Mammary epithelial cell (primary cell): Measurements from ENCODE around the gene KCNF1.

Experiments
- CTCF ChIP-seq, 2 donors: IDR thresholded peaks in 1 of 2; conservative IDR thresholded peaks in 1 of 2; 2 replicates each; pipeline ENCODE4 v1.5.1; 2011 to 2012; ENCODE audit warnings: inconsistent platforms in 2 of 2, low read length in 2 of 2, mild to moderate bottlenecking in 2 of 2, control low read depth in 1 of 2, low read depth in 1 of 2; ENCODE audit not compliant: insufficient read depth in 1 of 2; ENCODE audit errors: extremely low read depth in 1 of 2
- EZH2 ChIP-seq: IDR thresholded peaks from 2 replicates; pipeline ENCODE4 v1.6.1; 2012; ENCODE audit warnings: low read length, inconsistent platforms, borderline replicate concordance

DNA sequence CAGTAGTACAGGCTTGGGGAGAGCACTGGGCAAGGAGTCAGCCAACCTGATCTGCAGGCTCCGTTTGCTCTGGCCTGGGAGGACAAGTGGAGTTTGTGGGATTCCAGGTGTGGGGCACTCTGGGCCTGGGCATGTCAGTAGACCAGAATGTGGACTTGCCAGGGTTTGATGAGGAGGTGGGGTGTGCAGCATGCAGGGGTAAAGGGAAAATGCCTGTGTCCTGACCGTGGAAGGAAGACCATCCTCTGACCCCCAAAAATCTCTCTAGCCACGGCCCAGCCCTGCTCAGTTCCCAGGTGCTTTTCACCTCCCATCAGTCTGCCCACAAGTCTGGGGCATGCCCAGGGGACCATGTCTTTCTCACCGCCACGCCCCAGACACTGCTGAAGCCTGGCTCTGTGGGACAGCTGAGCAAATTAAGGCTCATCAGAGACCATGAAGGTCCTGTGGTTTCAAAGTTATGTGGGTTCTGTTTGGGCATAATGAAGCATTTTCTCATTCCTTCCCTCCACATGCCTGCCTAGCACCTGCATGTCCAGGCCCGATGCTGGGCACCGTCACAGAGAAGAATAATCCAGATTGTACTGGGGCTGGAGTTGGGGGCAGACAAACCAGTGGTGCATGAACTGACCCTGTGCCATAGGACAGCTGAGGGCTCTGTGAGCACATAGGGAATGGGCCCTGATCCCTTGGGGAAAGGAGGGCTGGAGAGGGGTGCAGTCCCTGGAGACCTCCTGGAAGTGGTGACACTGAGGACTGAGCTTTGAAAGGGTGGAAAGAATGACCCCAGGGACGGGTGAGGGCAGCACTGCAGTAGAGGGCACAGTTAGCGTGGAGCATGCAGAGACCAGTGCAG, 6.5 kb upstream of the KCNF1 start:
- TF ChIP-seq CTCF (conservative IDR thresholded peaks at IDR 0.05 in 1 of 2, IDR thresholded peaks at IDR 0.05 in 1 of 2; ENCODE audit: extremely low read depth in 1 of 2, insufficient read depth in 1 of 2, low read depth in 1 of 2, low read length in 2 of 2), result no peak
- TF ChIP-seq EZH2, result no peak
